AG04450 (cell line): ENCODE data around the gene TLE1. TPM values are rescaled to one million over a fixed set of nuclear protein-coding genes. Genes with fewer than 3 reads are reported as not detected.

Experiments used
- CTCF ChIA-PET: fragments of 300-600, 350-600 bp; formaldehyde crosslinking; extraction: SDS; loops from one replicate; lab custom pipeline; 2022; ENCODE audit warnings: antibody characterized with exemption, inconsistent platforms; lab: Charles Lee
- POLR2A ChIA-PET: fragments of 350-600 bp; formaldehyde crosslinking; extraction: SDS; loops from one replicate; lab custom pipeline; 2021; ENCODE audit warnings: antibody characterized with exemption, inconsistent platforms; lab: Yijun Ruan, JAX
- DNase-seq: peaks from one replicate; pipeline ENCODE4 v3.0.0-alpha.2; 2011; ENCODE audit warnings: low read depth, low spot score
- H3K27ac ChIP-seq: one replicate; pipeline ENCODE4 v1.5.1; 2012; ENCODE audit warnings: low read depth, low read length, control low read depth
- H3K27me3 ChIP-seq: one replicate; pipeline ENCODE4 v1.6.0; 2012; ENCODE audit warnings: low read length; ENCODE audit not compliant: control insufficient read depth, insufficient read depth
- H3K4me3 ChIP-seq: 2 replicates; pipeline ENCODE4 v1.5.1; 2011; ENCODE audit warnings: mild to moderate bottlenecking, low read depth, low read length, control low read depth
- H3K9me3 ChIP-seq: 2 replicates; pipeline ENCODE4 v1.5.1; 2012; ENCODE audit warnings: low read length; ENCODE audit not compliant: control insufficient read depth, insufficient read depth
- CTCF ChIP-seq: IDR thresholded peaks from 2 replicates; pipeline ENCODE4 v1.5.1; 2011; ENCODE audit warnings: low read depth, low read length, control low read depth, inconsistent platforms
- polyA plus RNA-seq: library from polyadenylated mRNA; depleted of rRNA; stranded (reverse); fragments of >200 nt; gene quantifications from 2 replicates; pipeline ENCODE4 v1.2.3, GENCODE V29; 2011

Gene TLE1
- polyA plus RNA-seq, 1 experiment: 42.8 TPM

GRCh38 chr9:81625969-81626368 is 63.4 kb downstream of the TLE1 start:
- Histone ChIP-seq H3K4me3 (no peak overlapping the region), H3K9me3 (no peaks in the 10 kb centered on the region), H3K27ac (no peak overlapping the region), H3K27me3 (no peaks in the 10 kb centered on the region)
- ChIA-PET POLR2A (no interaction called here), CTCF (no interaction called here)
- no peak for DNase-seq
- no peak for TF ChIP-seq CTCF

GRCh38 chr9:81623778-81624177 is 65.6 kb downstream of the TLE1 start:
- no peaks in the 10 kb centered on the region for H3K9me3 ChIP-seq
- no peak overlapping the region for H3K27ac ChIP-seq
- TF ChIP-seq CTCF: no peak
- CTCF ChIA-PET: no interaction called here
- no peak for DNase-seq
- H3K27me3 ChIP-seq: no peaks in the 10 kb centered on the region
- H3K4me3 ChIP-seq: no peak overlapping the region
- POLR2A ChIA-PET: no interaction called here

- no peak for DNase-seq
- no peak for TF ChIP-seq CTCF
- Histone ChIP-seq H3K9me3 (no peaks in the 10 kb centered on the region), H3K27ac (no peak overlapping the region), H3K27me3 (no peaks in the 10 kb centered on the region), H3K4me3 (no peak overlapping the region)
- ChIA-PET CTCF (interaction anchor here (0.7 to 1.8 kb wide), 2 partner anchors 9 to 100 kb away, joined by 3 read pairs; no protein-coding TSS in a partner anchor), POLR2A (no interaction called here)
Measured at GRCh38 chr9:81622471-81623255, 66.7 kb downstream of the TLE1 start.

GRCh38 chr9:81621785-81622259 is 67.5 kb downstream of the TLE1 start:
- H3K9me3 ChIP-seq: no peaks in the 10 kb centered on the region
- H3K27me3 ChIP-seq: no peaks in the 10 kb centered on the region
- H3K27ac ChIP-seq: no peak overlapping the region
- no peak overlapping the region for H3K4me3 ChIP-seq
- CTCF ChIA-PET: interaction anchor here (1.8 kb wide), 1 partner anchor 99 kb away, joined by 3 read pairs; no protein-coding TSS in a partner anchor
- TF ChIP-seq CTCF: no peak
- POLR2A ChIA-PET: no interaction called here
- no peak for DNase-seq

GRCh38 chr9:81621118-81621517 is 68.2 kb downstream of the TLE1 start:
- Histone ChIP-seq H3K9me3 (no peaks in the 10 kb centered on the region), H3K4me3 (no peak overlapping the region), H3K27ac (no peak overlapping the region), H3K27me3 (no peaks in the 10 kb centered on the region)
- TF ChIP-seq CTCF: no peak
- DNase-seq: no peak
- ChIA-PET POLR2A (no interaction called here), CTCF (interaction anchor here (1.8 kb wide), 1 partner anchor 98 kb away, joined by 3 read pairs; no protein-coding TSS in a partner anchor)
